SK-N-SH (cell line): ENCODE results near the gene DDX1. TPM values are rescaled to one million over a fixed set of nuclear protein-coding genes. Genes with fewer than 3 reads are reported as not detected.

Experiments used
- CTCF ChIA-PET: fragments of 300-600, 350-600 bp; formaldehyde crosslinking; extraction: SDS; loops from one replicate; lab custom pipeline; 2021; lab: Yijun Ruan, JAX
- POLR2A ChIA-PET: fragments of 350-600 bp; sonication (Branson Sonifier 250); formaldehyde crosslinking; extraction: SDS; loops from one replicate; lab custom pipeline; 2020; ENCODE audit warnings: antibody characterized with exemption, inconsistent platforms; lab: Yijun Ruan, JAX
- DNase-seq: peaks from one replicate; pipeline ENCODE4 v3.0.0; 2012
- H2AFZ ChIP-seq: fragments of 200-600 bp; sonication (generic); 2 replicates; pipeline ENCODE4 v1.8.1; 2016; ENCODE audit warnings: antibody characterized with exemption, mild to moderate bottlenecking, low read depth
- H3F3A ChIP-seq: fragments of 200-600 bp; sonication (generic); replicated peaks from 2 replicates; pipeline ENCODE3; 2016; ENCODE audit warnings: antibody characterized with exemption, mild to moderate bottlenecking; ENCODE audit not compliant: insufficient read depth
- H3K27ac ChIP-seq, 2 experiments: fragments of 200-500 bp in 1 of 2; fragments of 200-600 bp in 1 of 2; sonication (Bioruptor generic) in 1 of 2; sonication (generic), shearing (Covaris generic) in 1 of 2; 2 replicates each; pipeline versions ENCODE4 v1.5.1 to v1.6.1; 2014 to 2016; ENCODE audit warnings: low read depth in 2 of 2, inconsistent platforms in 1 of 2, low read length in 1 of 2, mild to moderate bottlenecking in 1 of 2, mixed read lengths in 1 of 2
- H3K27me3 ChIP-seq: fragments of 200-600 bp; sonication (generic), shearing (Covaris generic); 2 replicates; pipeline ENCODE4 v1.6.1; 2016; ENCODE audit warnings: mixed run types; ENCODE audit not compliant: insufficient read depth
- H3K36me3 ChIP-seq, 2 experiments: fragments of 200-500 bp in 1 of 2; fragments of 200-600 bp in 1 of 2; sonication (Bioruptor generic) in 1 of 2; sonication (generic) in 1 of 2; replicated peaks in 1 of 2; 2 replicates each; pipeline versions ENCODE3 to v1.5.1; 2014 to 2016; ENCODE audit warnings: low read length in 1 of 2, mild to moderate bottlenecking in 1 of 2; ENCODE audit not compliant: insufficient read depth in 2 of 2, control insufficient read depth in 1 of 2
- H3K4me1 ChIP-seq, 2 experiments: fragments of 200-500 bp in 1 of 2; fragments of 200-600 bp in 1 of 2; sonication (Bioruptor generic) in 1 of 2; sonication (generic), shearing (Covaris generic) in 1 of 2; 2 replicates each; pipeline versions ENCODE4 v1.5.1 to v1.6.1; 2014 to 2016; ENCODE audit warnings: low read depth in 1 of 2, low read length in 1 of 2, mixed run types in 1 of 2; ENCODE audit not compliant: insufficient read depth in 2 of 2, control insufficient read depth in 1 of 2
- H3K4me2 ChIP-seq: fragments of 200-600 bp; sonication (generic), shearing (Covaris generic); 2 replicates; pipeline ENCODE4 v1.6.1; 2017; ENCODE audit warnings: mixed run types
- H3K4me3 ChIP-seq, 2 experiments: fragments of 200-500 bp in 1 of 2; fragments of 200-600 bp in 1 of 2; sonication (Bioruptor generic) in 1 of 2; sonication (generic), shearing (Covaris generic) in 1 of 2; 2 replicates each; pipeline versions ENCODE4 v1.5.1 to v1.8.1; 2014 to 2016; ENCODE audit warnings: low read depth in 2 of 2, inconsistent platforms in 1 of 2, low read length in 1 of 2, mild to moderate bottlenecking in 1 of 2, mixed read lengths in 1 of 2, moderate library complexity in 1 of 2
- H3K79me2 ChIP-seq: fragments of 200-600 bp; sonication (generic); 2 replicates; pipeline ENCODE4 v1.8.1; 2017; ENCODE audit warnings: mild to moderate bottlenecking; ENCODE audit not compliant: insufficient read depth
- H3K9ac ChIP-seq: fragments of 200-600 bp; sonication (generic); 2 replicates; pipeline ENCODE4 v1.6.1; 2017; ENCODE audit warnings: mixed run types
- H3K9me2 ChIP-seq: fragments of 200-600 bp; sonication (generic); 2 replicates; pipeline ENCODE4 v1.6.1; 2017; ENCODE audit warnings: mixed run types
- H3K9me3 ChIP-seq: fragments of 200-600 bp; sonication (generic); 2 replicates; pipeline ENCODE4 v1.6.1; 2017; ENCODE audit warnings: mixed run types, mild to moderate bottlenecking, moderate library complexity
- H4K20me1 ChIP-seq: fragments of 200-600 bp; sonication (generic); 2 replicates; pipeline ENCODE4 v1.6.1; 2017; ENCODE audit warnings: mild to moderate bottlenecking, mixed run types; ENCODE audit not compliant: insufficient read depth
- EP300 ChIP-seq, 2 experiments: IDR thresholded peaks; 2 replicates each; pipeline versions ENCODE4 v1.4.0 to v1.6.1; 2012; ENCODE audit warnings: borderline replicate concordance in 1 of 2, low read depth in 1 of 2, low read length in 1 of 2
- FOXJ3 ChIP-seq: sonication (generic); formaldehyde crosslinking; IDR thresholded peaks from 2 replicates; pipeline ENCODE4 v1.5.1; 2020; ENCODE audit warnings: mild to moderate bottlenecking, missing genetic modification reagents
- GABPA ChIP-seq: IDR thresholded peaks from 2 replicates; pipeline ENCODE4 v1.4.0; 2012; ENCODE audit warnings: low read depth, mild to moderate bottlenecking
- MEF2A ChIP-seq: IDR thresholded peaks from 2 replicates; pipeline ENCODE4 v1.4.0; 2012; ENCODE audit warnings: low read depth, borderline replicate concordance
- NFIC ChIP-seq: IDR thresholded peaks from 2 replicates; pipeline ENCODE4 v1.4.0; 2012; ENCODE audit warnings: borderline replicate concordance
- NRF1 ChIP-seq: IDR thresholded peaks from 2 replicates; pipeline ENCODE4 v1.6.1; 2012; ENCODE audit warnings: low read depth, mild to moderate bottlenecking, low read length
- POLR2AphosphoS5 ChIP-seq: IDR thresholded peaks from 2 replicates; pipeline ENCODE4 v1.6.1; 2012; ENCODE audit warnings: low read depth, low read length
- RAD21 ChIP-seq: IDR thresholded peaks from 2 replicates; pipeline ENCODE4 v1.6.1; 2012; ENCODE audit warnings: mild to moderate bottlenecking, low read length
- RCOR1 ChIP-seq: fragments of 150-350 bp; IDR thresholded peaks from 2 replicates; pipeline ENCODE4 v1.6.1; 2017; ENCODE audit warnings: antibody characterized with exemption, low read length
- RXRA ChIP-seq: IDR thresholded peaks from 2 replicates; pipeline ENCODE4 v1.4.0; 2012; ENCODE audit warnings: low read depth, mild to moderate bottlenecking, borderline replicate concordance
- TAF1 ChIP-seq: IDR thresholded peaks from 2 replicates; pipeline ENCODE4 v1.6.1; 2012; ENCODE audit warnings: low read depth, mild to moderate bottlenecking, low read length, moderate library complexity, borderline replicate concordance
- TCF12 ChIP-seq: IDR thresholded peaks from 2 replicates; pipeline ENCODE4 v1.4.0; 2012
- WGBS: methylation state at CpG from one replicate; pipeline ENCODE4 v1.1.6; 2017; ENCODE audit warnings: low lambda C conversion rate; 5-methylcytosine and 5-hydroxymethylcytosine counted together
- polyA plus RNA-seq, 3 experiments: library from polyadenylated mRNA; depleted of rRNA; stranded (reverse); fragments of >200 nt; gene quantifications; 2 replicates each; pipeline ENCODE4 v1.2.3, GENCODE V29; 2012
- TF ChIP-seq, protein P1 (sequence below): fragments of 200-600 bp; sonication (generic); IDR thresholded peaks from 2 replicates; pipeline ENCODE4 v1.6.1; 2017; ENCODE audit warnings: antibody characterized with exemption, mild to moderate bottlenecking, moderate library complexity
- TF ChIP-seq, protein P2 (sequence below): fragments of 150-350 bp; IDR thresholded peaks from 2 replicates; pipeline ENCODE4 v1.6.1; 2016; ENCODE audit warnings: mild to moderate bottlenecking, low read depth, low read length
- TF ChIP-seq, protein P3 (sequence below): IDR thresholded peaks from 2 replicates; pipeline ENCODE4 v1.4.0; 2012; ENCODE audit warnings: low read depth, borderline replicate concordance
- TF ChIP-seq, protein P4 (sequence below): IDR thresholded peaks from 2 replicates; pipeline ENCODE4 v1.6.1; 2012; ENCODE audit warnings: mild to moderate bottlenecking, low read depth, low read length, moderate library complexity

Gene DDX1
- polyA plus RNA-seq, 1 of the 3 experiments (the other 2 are of a cell fraction): 54.5 TPM

DNA sequence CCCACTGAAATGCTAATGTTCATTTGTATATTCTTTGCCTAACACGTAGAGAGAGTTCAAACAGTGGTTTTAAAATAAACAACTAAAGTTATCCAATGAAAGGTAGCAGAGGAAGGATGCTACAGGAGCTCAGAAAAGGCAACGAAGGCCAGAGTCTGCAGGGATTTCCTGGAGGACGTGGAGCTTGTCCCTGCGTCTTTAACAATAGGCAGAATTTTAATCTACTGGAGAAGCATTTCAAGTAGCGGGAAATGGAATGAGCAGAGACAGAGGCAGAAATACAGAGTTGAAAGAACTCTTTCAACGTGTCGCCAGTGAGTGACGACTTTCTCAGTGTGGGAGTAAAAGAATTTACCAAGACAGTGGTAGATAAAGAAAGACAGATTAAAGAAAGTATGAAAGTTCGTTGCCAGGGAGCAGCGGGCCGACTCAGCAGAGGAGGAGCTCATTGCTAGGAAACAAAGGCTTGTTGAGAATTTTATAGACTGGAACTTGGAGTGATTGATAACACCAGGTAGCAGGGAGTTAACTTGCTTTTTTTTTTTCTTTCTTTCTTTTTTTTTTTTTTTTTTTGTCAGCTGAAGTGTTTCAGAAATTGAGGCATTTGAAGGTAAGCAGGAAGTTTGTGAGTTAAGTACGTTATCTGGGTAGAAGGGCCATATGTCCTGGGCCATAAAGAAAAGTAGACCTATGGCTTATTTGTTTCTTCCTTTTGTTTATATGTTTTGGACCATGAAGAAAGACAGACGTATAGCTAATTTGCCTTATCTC lies 29.9 kb upstream of the DDX1 start:
- Histone ChIP-seq H3K4me3 (peak overlapping the region; percentile 87 to 98), H3K9ac (no peak overlapping the region), H3K4me2 (peak overlapping the region; percentile 92), H3K9me3 (no peaks in the 10 kb centered on the region), H4K20me1 (peaks cover 9% of the 10 kb centered on the region; the same call in 1 of the 2 replicates), H3K4me1 (peaks cover 5 to 15% of the 10 kb centered on the region in 2 experiments; a peak in 2 of 4 replicates), H3K36me3 (peaks cover 0 to under 1% of the 10 kb centered on the region in 2 experiments), H3F3A (peaks cover 4% of the 10 kb centered on the region), H3K27ac (peak overlapping the region; percentile 62 to 86; a peak in 2 of 4 replicates), H3K79me2 (peaks cover 42% of the 10 kb centered on the region)
- ChIA-PET CTCF (interaction anchor here (0.8 to 4.0 kb wide), 4 partner anchors 15 to 503 kb away, joined by 3 to 25 read pairs (median 6); no protein-coding TSS in a partner anchor), POLR2A (interaction anchor here (1.4 kb wide), 1 partner anchor 178 kb away, joined by 3 read pairs; no protein-coding TSS in a partner anchor)
- WGBS: 79% methylated on average over 13 of the region's 13 CpGs
- peak; percentile 26 for DNase-seq
- TF ChIP-seq, protein P1, sequence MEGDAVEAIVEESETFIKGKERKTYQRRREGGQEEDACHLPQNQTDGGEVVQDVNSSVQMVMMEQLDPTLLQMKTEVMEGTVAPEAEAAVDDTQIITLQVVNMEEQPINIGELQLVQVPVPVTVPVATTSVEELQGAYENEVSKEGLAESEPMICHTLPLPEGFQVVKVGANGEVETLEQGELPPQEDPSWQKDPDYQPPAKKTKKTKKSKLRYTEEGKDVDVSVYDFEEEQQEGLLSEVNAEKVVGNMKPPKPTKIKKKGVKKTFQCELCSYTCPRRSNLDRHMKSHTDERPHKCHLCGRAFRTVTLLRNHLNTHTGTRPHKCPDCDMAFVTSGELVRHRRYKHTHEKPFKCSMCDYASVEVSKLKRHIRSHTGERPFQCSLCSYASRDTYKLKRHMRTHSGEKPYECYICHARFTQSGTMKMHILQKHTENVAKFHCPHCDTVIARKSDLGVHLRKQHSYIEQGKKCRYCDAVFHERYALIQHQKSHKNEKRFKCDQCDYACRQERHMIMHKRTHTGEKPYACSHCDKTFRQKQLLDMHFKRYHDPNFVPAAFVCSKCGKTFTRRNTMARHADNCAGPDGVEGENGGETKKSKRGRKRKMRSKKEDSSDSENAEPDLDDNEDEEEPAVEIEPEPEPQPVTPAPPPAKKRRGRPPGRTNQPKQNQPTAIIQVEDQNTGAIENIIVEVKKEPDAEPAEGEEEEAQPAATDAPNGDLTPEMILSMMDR: no peak
- TF ChIP-seq NRF1: no peak
- TF ChIP-seq RCOR1: no peak
- no peak for TF ChIP-seq FOXJ3 (CRISPR knock-in tag)
- no peak for TF ChIP-seq TCF12
- no peak for TF ChIP-seq EP300 (IDR thresholded peaks at IDR 0.05; ENCODE audit: borderline replicate concordance in 1 of 2, low read depth in 1 of 2, low read length in 1 of 2)
- TF ChIP-seq RAD21: no peak
- TF ChIP-seq GABPA: no peak
- no peak for TF ChIP-seq MEF2A
- TF ChIP-seq, all 33 proteins: peak for 0
- H3K27me3 ChIP-seq: no peaks in the 10 kb centered on the region
- H3K9me2 ChIP-seq: no peaks in the 10 kb centered on the region
- H2AFZ ChIP-seq: peak overlapping the region; percentile 100

DNA sequence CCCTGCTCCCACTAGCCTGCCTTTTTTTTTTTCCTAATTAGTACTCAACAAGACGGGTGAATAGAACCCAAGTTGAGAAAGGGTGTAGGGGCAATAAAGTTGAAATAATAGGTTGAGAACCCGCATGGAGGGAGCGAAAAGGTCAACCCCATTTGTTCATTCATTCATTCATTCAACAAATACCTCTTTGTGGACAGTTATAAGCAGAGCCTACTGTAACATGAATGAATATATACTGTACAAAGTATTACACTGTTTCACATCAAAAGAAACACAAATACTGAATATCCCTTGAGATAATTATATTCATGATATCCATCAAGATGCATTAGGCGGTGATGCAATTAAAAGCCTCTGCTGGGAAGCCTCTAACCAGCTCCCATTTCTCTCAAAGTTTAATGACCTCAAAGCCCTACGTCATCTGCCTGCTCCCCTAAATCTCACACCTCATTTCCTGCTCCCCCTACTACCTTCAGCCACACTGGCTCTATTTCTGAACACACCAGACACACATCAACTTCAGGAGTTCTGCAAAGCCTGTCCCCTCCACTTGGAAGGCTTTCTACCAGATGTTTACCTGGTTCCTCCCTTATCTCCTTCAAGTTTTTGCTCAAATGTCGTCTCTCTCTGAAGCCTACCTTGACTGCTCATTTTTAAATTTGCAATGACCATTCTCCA lies 29.2 kb upstream of the DDX1 start:
- Histone ChIP-seq H2AFZ (no peak overlapping the region), H3K9me2 (no peaks in the 10 kb centered on the region), H3K4me2 (no peak overlapping the region), H4K20me1 (peaks cover 9% of the 10 kb centered on the region; the same call in 1 of the 2 replicates), H3K4me1 (peaks cover 5 to 15% of the 10 kb centered on the region in 2 experiments; a peak in 2 of 4 replicates), H3F3A (peaks cover 4% of the 10 kb centered on the region), H3K9ac (no peak overlapping the region), H3K27me3 (no peaks in the 10 kb centered on the region), H3K4me3 (no peak overlapping the region), H3K27ac (no peak overlapping the region), H3K79me2 (peaks cover 35% of the 10 kb centered on the region), H3K36me3 (no peaks in the 10 kb centered on the region), H3K9me3 (no peaks in the 10 kb centered on the region)
- DNase-seq: no peak
- 85% methylated on average over 6 of the region's 6 CpGs for whole genome bisulfite sequencing
- ChIA-PET CTCF (interaction anchor here (1.4 to 4.0 kb wide), 2 partner anchors 15 to 16 kb away, joined by 9 to 25 read pairs; no protein-coding TSS in a partner anchor), POLR2A (no interaction called here)
- TF ChIP-seq POLR2AphosphoS5: no peak
- no peak for TF ChIP-seq MEF2A
- TF ChIP-seq, protein P2, sequence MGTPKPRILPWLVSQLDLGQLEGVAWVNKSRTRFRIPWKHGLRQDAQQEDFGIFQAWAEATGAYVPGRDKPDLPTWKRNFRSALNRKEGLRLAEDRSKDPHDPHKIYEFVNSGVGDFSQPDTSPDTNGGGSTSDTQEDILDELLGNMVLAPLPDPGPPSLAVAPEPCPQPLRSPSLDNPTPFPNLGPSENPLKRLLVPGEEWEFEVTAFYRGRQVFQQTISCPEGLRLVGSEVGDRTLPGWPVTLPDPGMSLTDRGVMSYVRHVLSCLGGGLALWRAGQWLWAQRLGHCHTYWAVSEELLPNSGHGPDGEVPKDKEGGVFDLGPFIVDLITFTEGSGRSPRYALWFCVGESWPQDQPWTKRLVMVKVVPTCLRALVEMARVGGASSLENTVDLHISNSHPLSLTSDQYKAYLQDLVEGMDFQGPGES: no peak
- no peak for TF ChIP-seq RXRA
- TF ChIP-seq TAF1: no peak
- TF ChIP-seq NRF1: no peak
- no peak for TF ChIP-seq NFIC
- TF ChIP-seq, protein P3, sequence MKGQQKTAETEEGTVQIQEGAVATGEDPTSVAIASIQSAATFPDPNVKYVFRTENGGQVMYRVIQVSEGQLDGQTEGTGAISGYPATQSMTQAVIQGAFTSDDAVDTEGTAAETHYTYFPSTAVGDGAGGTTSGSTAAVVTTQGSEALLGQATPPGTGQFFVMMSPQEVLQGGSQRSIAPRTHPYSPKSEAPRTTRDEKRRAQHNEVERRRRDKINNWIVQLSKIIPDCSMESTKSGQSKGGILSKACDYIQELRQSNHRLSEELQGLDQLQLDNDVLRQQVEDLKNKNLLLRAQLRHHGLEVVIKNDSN: no peak
- TF ChIP-seq, protein P4, sequence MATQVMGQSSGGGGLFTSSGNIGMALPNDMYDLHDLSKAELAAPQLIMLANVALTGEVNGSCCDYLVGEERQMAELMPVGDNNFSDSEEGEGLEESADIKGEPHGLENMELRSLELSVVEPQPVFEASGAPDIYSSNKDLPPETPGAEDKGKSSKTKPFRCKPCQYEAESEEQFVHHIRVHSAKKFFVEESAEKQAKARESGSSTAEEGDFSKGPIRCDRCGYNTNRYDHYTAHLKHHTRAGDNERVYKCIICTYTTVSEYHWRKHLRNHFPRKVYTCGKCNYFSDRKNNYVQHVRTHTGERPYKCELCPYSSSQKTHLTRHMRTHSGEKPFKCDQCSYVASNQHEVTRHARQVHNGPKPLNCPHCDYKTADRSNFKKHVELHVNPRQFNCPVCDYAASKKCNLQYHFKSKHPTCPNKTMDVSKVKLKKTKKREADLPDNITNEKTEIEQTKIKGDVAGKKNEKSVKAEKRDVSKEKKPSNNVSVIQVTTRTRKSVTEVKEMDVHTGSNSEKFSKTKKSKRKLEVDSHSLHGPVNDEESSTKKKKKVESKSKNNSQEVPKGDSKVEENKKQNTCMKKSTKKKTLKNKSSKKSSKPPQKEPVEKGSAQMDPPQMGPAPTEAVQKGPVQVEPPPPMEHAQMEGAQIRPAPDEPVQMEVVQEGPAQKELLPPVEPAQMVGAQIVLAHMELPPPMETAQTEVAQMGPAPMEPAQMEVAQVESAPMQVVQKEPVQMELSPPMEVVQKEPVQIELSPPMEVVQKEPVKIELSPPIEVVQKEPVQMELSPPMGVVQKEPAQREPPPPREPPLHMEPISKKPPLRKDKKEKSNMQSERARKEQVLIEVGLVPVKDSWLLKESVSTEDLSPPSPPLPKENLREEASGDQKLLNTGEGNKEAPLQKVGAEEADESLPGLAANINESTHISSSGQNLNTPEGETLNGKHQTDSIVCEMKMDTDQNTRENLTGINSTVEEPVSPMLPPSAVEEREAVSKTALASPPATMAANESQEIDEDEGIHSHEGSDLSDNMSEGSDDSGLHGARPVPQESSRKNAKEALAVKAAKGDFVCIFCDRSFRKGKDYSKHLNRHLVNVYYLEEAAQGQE: no peak
- no peak for TF ChIP-seq RAD21
